Endothelial cell of umbilical vein (primary cell): Measurements from ENCODE around the gene RBM17. TPM values are rescaled to one million over a fixed set of nuclear protein-coding genes. Genes with fewer than 3 reads are reported as not detected.

Experiments
- BruUV-seq: library from RNA; stranded (reverse); fragments of 400-500 nt; replicated peaks from 2 replicates; lab custom pipeline; 2021; lab: Mats Ljungman, UMichigan
- CTCF ChIA-PET: fragments of 300-600, 350-600 bp; sonication (Branson Sonifier 250); formaldehyde crosslinking; loops from one replicate; lab custom pipeline; 2021; ENCODE audit warnings: antibody characterized with exemption, inconsistent platforms; lab: Charles Lee
- POLR2A ChIA-PET: fragments of 300-600, 350-600 bp; sonication (Branson Sonifier 250); formaldehyde crosslinking; loops from one replicate; lab custom pipeline; 2021; ENCODE audit warnings: antibody characterized with exemption, inconsistent platforms; lab: Charles Lee
- DNase-seq: peaks from one replicate; pipeline ENCODE4 v3.0.0-alpha.2; 2011; ENCODE audit warnings: low read depth, low spot score
- FAIRE-seq: peaks from 2 replicates; lab custom pipeline; 2011; peaks lifted over from hg19 to GRCh38; lab: Jason Lieb, UNC
- H2AFZ ChIP-seq: 2 replicates; pipeline ENCODE4 v1.6.0; 2012; ENCODE audit warnings: low read depth, low read length, control low read depth, inconsistent platforms
- H3K27ac ChIP-seq: 2 replicates; pipeline ENCODE4 v1.5.1; 2011; ENCODE audit warnings: low read depth, mild to moderate bottlenecking, control low read depth, low read length, moderate library complexity; ENCODE audit not compliant: insufficient read depth
- H3K27me3 ChIP-seq, 2 experiments: 2 replicates each; pipeline versions ENCODE4 v1.6.0 to v1.6.1; 2011; ENCODE audit warnings: low read length in 2 of 2, mixed read lengths in 1 of 2; ENCODE audit not compliant: control insufficient read depth in 2 of 2, insufficient read depth in 2 of 2
- H3K36me3 ChIP-seq, 2 experiments: 2 replicates in 1 of 2; 3 replicates in 1 of 2; pipeline ENCODE4 v1.5.1; 2011; ENCODE audit warnings: low read length in 2 of 2, mild to moderate bottlenecking in 1 of 2, moderate library complexity in 1 of 2; ENCODE audit not compliant: control insufficient read depth in 2 of 2, insufficient read depth in 2 of 2; ENCODE audit errors: extremely low read depth in 1 of 2
- H3K4me1 ChIP-seq: 3 replicates; pipeline ENCODE4 v1.5.1; 2011; ENCODE audit warnings: mild to moderate bottlenecking, low read length; ENCODE audit not compliant: control insufficient read depth, insufficient read depth; ENCODE audit errors: extremely low read depth
- H3K4me2 ChIP-seq: 2 replicates; pipeline ENCODE4 v1.6.1; 2011; ENCODE audit warnings: low read length, control low read depth, mixed read lengths; ENCODE audit not compliant: insufficient read depth
- H3K4me3 ChIP-seq, 3 experiments: fragments of 200-600 bp in 1 of 3; sonication (generic), shearing (Covaris generic) in 1 of 3; replicated peaks in 1 of 3; 2 replicates each; pipeline ENCODE4 v1.5.1; 2011 to 2016; ENCODE audit warnings: control low read depth in 3 of 3, low read length in 3 of 3, mild to moderate bottlenecking in 2 of 3, inconsistent platforms in 1 of 3, low read depth in 1 of 3, moderate library complexity in 1 of 3; ENCODE audit not compliant: insufficient read depth in 1 of 3
- H3K79me2 ChIP-seq: 2 replicates; pipeline ENCODE4 v1.6.0; 2012; ENCODE audit warnings: low read length, inconsistent platforms; ENCODE audit not compliant: control insufficient read depth, insufficient read depth
- H3K9ac ChIP-seq: replicated peaks from 2 replicates; pipeline ENCODE3; 2011; ENCODE audit warnings: low read length, control low read depth; ENCODE audit not compliant: insufficient read depth; ENCODE audit errors: extremely low read depth
- H3K9me1 ChIP-seq: replicated peaks from 3 replicates; pipeline ENCODE4 v1.6.0; 2011; ENCODE audit warnings: mild to moderate bottlenecking, low read length; ENCODE audit not compliant: control insufficient read depth, insufficient read depth; ENCODE audit errors: extremely low read depth
- H3K9me3 ChIP-seq: replicated peaks from 2 replicates; pipeline ENCODE4 v1.5.1; 2012; ENCODE audit warnings: low read length, inconsistent platforms; ENCODE audit not compliant: control insufficient read depth, insufficient read depth
- H4K20me1 ChIP-seq: replicated peaks from 2 replicates; pipeline ENCODE3; 2011; ENCODE audit warnings: mild to moderate bottlenecking, low read length; ENCODE audit not compliant: control insufficient read depth, insufficient read depth; ENCODE audit errors: extremely low read depth
- CTCF ChIP-seq, 2 donors: IDR thresholded peaks; 1 replicate in 1 of 2; 2 replicates in 1 of 2; pipeline ENCODE4 v1.5.1; 2011; ENCODE audit warnings: low read length in 2 of 2, mild to moderate bottlenecking in 2 of 2, moderate library complexity in 2 of 2, control low read depth in 1 of 2, inconsistent platforms in 1 of 2, low read depth in 1 of 2; ENCODE audit not compliant: insufficient read depth in 1 of 2; ENCODE audit errors: extremely low read depth in 1 of 2
- EZH2 ChIP-seq: IDR thresholded peaks from 2 replicates; pipeline ENCODE4 v1.6.1; 2012; ENCODE audit warnings: borderline replicate concordance, low read depth, mild to moderate bottlenecking, moderate library complexity, low read length, inconsistent platforms; ENCODE audit not compliant: severe bottlenecking
- FOS ChIP-seq: IDR thresholded peaks from 2 replicates; pipeline ENCODE4 v1.6.1; 2011; ENCODE audit warnings: mild to moderate bottlenecking, low read length, moderate library complexity, borderline replicate concordance; ENCODE audit not compliant: insufficient read depth
- GATA2 ChIP-seq: IDR thresholded peaks from 2 replicates; pipeline ENCODE4 v1.7.0; 2011; ENCODE audit warnings: low read depth, mild to moderate bottlenecking, moderate library complexity, mixed read lengths, low read length; ENCODE audit not compliant: insufficient read length, insufficient read depth
- JUN ChIP-seq: IDR thresholded peaks from 2 replicates; pipeline ENCODE4 v1.6.1; 2011; ENCODE audit warnings: borderline replicate concordance, low read depth; ENCODE audit not compliant: insufficient read length, insufficient read depth
- MAX ChIP-seq: IDR thresholded peaks from 2 replicates; pipeline ENCODE4 v1.6.1; 2011; ENCODE audit not compliant: insufficient read depth, insufficient read length
- MYC ChIP-seq: IDR thresholded peaks from one replicate; pipeline ENCODE4 v1.6.1; 2011; ENCODE audit warnings: mild to moderate bottlenecking, low read depth, low read length
- POLR2A ChIP-seq: IDR thresholded peaks from 2 replicates; pipeline ENCODE4 v1.6.1; 2012; ENCODE audit warnings: low read depth, mild to moderate bottlenecking, control low read depth, low read length
- POLR2AphosphoS5 ChIP-seq: IDR thresholded peaks from 2 replicates; pipeline ENCODE4 v1.6.1; 2012; ENCODE audit warnings: low read depth, mild to moderate bottlenecking, control low read depth, low read length, moderate library complexity; ENCODE audit not compliant: insufficient read depth
- dilution Hi-C: fragments of 300-500 bp; cut with MboI; formaldehyde crosslinking; loops from one replicate; pipeline ENCODE4 v1.15.0; 2019; ENCODE audit warnings: low sequenced_read_pairs; ENCODE audit not compliant: extremely low pct_ligation_motif_present
- intact Hi-C: fragments of 100-400 bp; cut with micrococcal nuclease; formaldehyde crosslinking; loops from one replicate; pipeline ENCODE4 v1.10.0; 2022
- polyA plus RNA-seq, 4 experiments: library from polyadenylated mRNA; depleted of rRNA in 3 of 4; stranded (reverse) in 3 of 4; unstranded in 1 of 4; fragments of >200 nt; gene quantifications; 2 replicates each; pipeline versions ENCODE4 v1.2.1 to v1.2.3, GENCODE V29; 2011 to 2012; ENCODE audit warnings: missing spikeins in 1 of 4
- total RNA-seq: library from RNA; stranded (reverse); gene quantifications from 2 replicates; pipeline ENCODE4 v1.2.3, GENCODE V29; 2021

The RBM17 gene
- total and polyA plus RNA-seq, 2 donors (not counting 3 experiments of a cell fraction or from before 2014, with no cell fraction given), result 23.1 to 148 TPM

GRCh38 chr10:6142644-6143043 is 53.8 kb downstream of the RBM17 start:
- FAIRE-seq, result no peak
- DNase-seq, result no peak
- Histone ChIP-seq H3K4me2 (no peak overlapping the region), H2AFZ (no peak overlapping the region), H3K9me1 (no peaks in the 10 kb centered on the region), H3K9ac (no peak overlapping the region), H3K4me1 (peaks cover 10% of the 10 kb centered on the region), H3K27ac (no peak overlapping the region), H3K27me3 (peaks cover 2 to 7% of the 10 kb centered on the region in 2 experiments), H3K36me3 (no peaks in the 10 kb centered on the region), H3K9me3 (no peaks in the 10 kb centered on the region), H4K20me1 (no peaks in the 10 kb centered on the region), H3K79me2 (peaks cover 20% of the 10 kb centered on the region), H3K4me3 (no peak overlapping the region)
- dilution Hi-C loops (no loop called here), intact Hi-C loops (no loop called here)
- CTCF ChIA-PET, result interaction anchor here (0.8 to 2.6 kb wide), 3 partner anchors 17 to 259 kb away, joined by 3 to 22 read pairs (median 3); no protein-coding TSS in a partner anchor
- TF ChIP-seq POLR2AphosphoS5 (no peak), FOS (no peak), JUN (no peak), CTCF (IDR thresholded peaks at IDR 0.05; ENCODE audit: extremely low read depth in 1 of 2, insufficient read depth in 1 of 2, low read depth in 1 of 2, low read length in 2 of 2) (no peak), GATA2 (no peak), MYC (no peak), EZH2 (no peak), POLR2A (no peak), MAX (no peak)
- POLR2A ChIA-PET, result interaction anchor here (0.7 kb wide), 1 partner anchor 17 kb away, joined by 3 read pairs; no protein-coding TSS in a partner anchor
- BruUV-seq, result no TSS peak
